Measurements from ENCODE around the gene ACSM3. TPM values are rescaled to one million over a fixed set of nuclear protein-coding genes. Genes with fewer than 3 reads are reported as not detected.
"Not testable (repeated sequence)": the region's sequence is repeated elsewhere in the genome, so short reads cannot be mapped to it uniquely, and the experiment has no call there.

The ACSM3 gene, protein sequence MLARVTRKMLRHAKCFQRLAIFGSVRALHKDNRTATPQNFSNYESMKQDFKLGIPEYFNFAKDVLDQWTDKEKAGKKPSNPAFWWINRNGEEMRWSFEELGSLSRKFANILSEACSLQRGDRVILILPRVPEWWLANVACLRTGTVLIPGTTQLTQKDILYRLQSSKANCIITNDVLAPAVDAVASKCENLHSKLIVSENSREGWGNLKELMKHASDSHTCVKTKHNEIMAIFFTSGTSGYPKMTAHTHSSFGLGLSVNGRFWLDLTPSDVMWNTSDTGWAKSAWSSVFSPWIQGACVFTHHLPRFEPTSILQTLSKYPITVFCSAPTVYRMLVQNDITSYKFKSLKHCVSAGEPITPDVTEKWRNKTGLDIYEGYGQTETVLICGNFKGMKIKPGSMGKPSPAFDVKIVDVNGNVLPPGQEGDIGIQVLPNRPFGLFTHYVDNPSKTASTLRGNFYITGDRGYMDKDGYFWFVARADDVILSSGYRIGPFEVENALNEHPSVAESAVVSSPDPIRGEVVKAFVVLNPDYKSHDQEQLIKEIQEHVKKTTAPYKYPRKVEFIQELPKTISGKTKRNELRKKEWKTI
- 10 to 100 TPM; 27.0 to 45.1 (median 42.2) TPM for total RNA-seq
- long read RNA-seq, donor 1, transcript ACSM3-201 (14 exons, 2,845 nt) = major isoform, 5 of 9 reads
- long read RNA-seq, donor 1, partial matches to known transcripts = 1 of 9 reads
- long read RNA-seq, donor 1, other reads (novel, unspliced or antisense) = 3 of 9 reads
- long read RNA-seq, donor 2, transcript ACSM3-201 (14 exons, 2,845 nt) = major isoform, 7 of 17 reads
- long read RNA-seq, donor 2, partial matches to known transcripts = 1 of 17 reads
- long read RNA-seq, donor 2, other reads (novel, unspliced or antisense) = 9 of 17 reads

DNA sequence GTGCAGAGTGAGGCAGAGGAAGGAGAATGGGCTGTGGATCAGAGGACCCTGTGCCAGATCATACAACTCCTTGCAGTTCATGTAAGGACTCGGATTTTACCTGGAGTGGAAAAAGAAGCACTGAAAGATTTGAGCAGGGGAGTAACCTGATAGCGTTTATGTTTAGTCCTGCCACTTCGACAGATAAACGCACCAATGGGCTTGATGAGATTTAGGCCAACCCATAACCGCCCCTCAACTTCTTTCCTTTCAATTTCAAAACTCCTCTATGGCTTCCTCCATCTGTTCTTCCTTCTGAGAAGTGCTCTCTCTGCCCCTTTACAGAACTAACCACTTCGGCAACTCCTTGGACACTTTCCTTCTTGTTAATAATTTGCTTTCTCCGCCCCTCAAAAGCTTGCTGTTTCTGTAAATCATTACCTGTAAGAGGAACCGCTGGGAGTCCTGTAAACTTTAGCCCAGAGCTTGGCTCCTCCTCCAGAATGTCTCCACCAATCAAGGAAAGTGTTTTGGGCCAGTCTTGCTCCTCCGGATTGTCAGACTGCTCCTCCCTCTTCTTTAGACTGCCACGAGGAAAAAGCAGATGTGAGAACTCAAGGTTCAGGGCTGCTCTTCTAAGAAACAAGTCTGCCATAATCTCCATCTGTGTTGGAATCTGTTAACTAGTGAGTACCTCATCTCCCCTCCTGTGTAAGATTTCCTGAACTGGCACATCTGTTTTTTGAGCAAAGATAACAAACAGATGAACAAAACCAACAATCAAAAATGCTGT, at the start of gene ACSM3:
TSS of gene ACSM3 (plus strand) at position 554 of the 772 bp plus-strand sequence. CDS start 6,021 bp downstream, outside the sequence.
- Histone ChIP-seq H3K4me1 (ENCODE audit: low read depth) (peaks cover 8% of the 10 kb centered on the region), H3K36me3 (ENCODE audit: low read depth) (no peaks in the 10 kb centered on the region), H3K4me3 (no peak within 1 kb of the TSS), H3K9me3 (no peaks in the 10 kb centered on the region)
- intact Hi-C loops (cut with DNase I, micrococcal nuclease) = no loop called here
- DNase-seq (peak in 2 of 3 donors; percentile 39 to 89), ATAC-seq (peak; percentile 99)
- TF ChIP-seq, protein P1, sequence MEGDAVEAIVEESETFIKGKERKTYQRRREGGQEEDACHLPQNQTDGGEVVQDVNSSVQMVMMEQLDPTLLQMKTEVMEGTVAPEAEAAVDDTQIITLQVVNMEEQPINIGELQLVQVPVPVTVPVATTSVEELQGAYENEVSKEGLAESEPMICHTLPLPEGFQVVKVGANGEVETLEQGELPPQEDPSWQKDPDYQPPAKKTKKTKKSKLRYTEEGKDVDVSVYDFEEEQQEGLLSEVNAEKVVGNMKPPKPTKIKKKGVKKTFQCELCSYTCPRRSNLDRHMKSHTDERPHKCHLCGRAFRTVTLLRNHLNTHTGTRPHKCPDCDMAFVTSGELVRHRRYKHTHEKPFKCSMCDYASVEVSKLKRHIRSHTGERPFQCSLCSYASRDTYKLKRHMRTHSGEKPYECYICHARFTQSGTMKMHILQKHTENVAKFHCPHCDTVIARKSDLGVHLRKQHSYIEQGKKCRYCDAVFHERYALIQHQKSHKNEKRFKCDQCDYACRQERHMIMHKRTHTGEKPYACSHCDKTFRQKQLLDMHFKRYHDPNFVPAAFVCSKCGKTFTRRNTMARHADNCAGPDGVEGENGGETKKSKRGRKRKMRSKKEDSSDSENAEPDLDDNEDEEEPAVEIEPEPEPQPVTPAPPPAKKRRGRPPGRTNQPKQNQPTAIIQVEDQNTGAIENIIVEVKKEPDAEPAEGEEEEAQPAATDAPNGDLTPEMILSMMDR (IDR thresholded peaks at IDR 0.05) = peak; percentile 10

DNA sequence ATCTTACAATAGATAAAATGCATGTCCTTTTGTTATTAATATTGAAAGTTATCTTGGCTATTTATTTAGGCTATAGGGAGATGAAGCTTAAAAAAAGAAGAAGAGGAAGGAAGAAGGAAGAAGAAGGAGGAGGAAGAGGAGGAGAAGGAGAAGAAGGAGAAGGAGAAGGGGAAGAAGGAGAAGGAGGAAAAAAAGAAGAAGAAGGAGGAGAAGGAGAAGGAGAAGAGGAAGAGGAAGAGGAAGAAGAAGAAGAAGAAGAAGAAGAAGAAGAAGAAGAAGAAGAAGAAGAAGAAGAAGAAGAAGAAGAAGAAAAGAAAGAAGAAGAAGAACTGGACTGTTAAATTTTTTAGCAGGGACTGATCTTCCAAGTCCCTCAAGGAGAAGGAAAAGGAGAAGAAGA, 46.1 kb upstream of the ACSM3 start:
- intact Hi-C loops (cut with DNase I, micrococcal nuclease); H3K9me3 ChIP-seq; H3K4me3 ChIP-seq; DNase-seq; ATAC-seq; H3K4me1 ChIP-seq (ENCODE audit: low read depth); H3K36me3 ChIP-seq (ENCODE audit: low read depth): not testable (repeated sequence)

DNA sequence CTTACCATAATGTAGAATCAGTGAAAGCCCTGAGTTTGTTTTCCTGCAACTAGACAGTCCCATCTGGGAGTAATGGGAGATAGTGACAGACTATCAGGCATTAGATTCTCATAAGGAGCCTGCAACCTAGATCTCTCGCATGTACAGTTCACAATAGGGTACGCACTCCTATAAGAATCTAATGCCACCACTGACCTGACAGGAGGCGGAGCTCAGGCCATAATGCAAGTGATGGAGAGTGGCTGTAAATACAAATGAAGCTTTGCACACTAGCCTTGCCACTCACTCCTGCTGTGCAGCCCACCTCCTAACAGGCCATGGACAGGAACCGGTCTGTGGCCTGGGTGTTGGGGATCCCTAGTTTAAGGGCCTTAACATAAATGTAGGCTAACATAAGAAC, 43.6 kb upstream of the ACSM3 start:
- no peaks in the 10 kb centered on the region for H3K9me3 ChIP-seq
- intact Hi-C loops (cut with DNase I, micrococcal nuclease) = no loop called here
- TF ChIP-seq, protein P1 (IDR thresholded peaks at IDR 0.05) = no peak
- no peak for ATAC-seq
- no peak overlapping the region for H3K4me3 ChIP-seq
- DNase-seq = no peak
- no peaks in the 10 kb centered on the region for H3K4me1 ChIP-seq (ENCODE audit: low read depth)
- H3K36me3 ChIP-seq (ENCODE audit: low read depth) = no peaks in the 10 kb centered on the region

DNA sequence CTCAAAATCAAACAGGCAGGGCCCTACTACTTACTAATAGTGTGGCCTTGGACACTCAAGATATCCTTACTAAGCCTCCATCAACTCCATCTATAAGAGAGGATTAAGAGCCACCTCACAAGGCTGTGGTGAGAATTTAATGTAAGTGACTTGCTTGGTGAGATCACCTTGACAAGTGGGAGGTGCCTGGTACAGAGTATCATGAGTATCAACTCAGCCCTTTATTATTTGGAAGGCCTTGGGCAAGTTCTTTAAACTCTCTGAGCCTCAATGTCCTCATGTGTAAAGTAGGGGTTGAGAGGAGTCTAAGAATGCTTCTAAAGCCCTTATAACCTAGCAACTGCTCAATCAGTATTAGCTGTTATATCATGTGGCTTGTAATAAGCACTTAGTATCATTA, 37.2 kb upstream of the ACSM3 start:
- intact Hi-C loops (cut with DNase I, micrococcal nuclease) = no loop called here

DNA sequence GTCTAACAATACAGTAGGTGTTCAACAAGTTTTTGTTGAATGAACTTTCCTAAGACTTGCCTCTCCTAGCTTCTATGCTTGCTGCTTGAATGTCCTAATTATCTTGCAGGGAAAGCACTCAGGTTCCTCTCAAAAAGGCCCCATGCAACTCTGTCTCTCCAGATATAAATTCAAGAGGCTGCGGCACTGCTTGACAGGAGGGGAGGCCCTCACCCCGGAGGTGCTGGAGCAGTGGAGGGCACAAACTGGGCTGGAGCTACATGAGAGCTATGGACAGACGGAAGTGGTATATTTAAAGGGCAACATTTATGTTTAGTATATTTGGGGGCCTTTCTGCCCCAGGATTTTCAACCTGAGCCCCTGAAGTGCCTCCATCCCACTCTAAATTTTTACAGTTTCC, 36.6 kb upstream of the ACSM3 start:
- Histone ChIP-seq H3K36me3 (ENCODE audit: low read depth) (no peaks in the 10 kb centered on the region), H3K4me1 (ENCODE audit: low read depth) (no peaks in the 10 kb centered on the region), H3K4me3 (no peak overlapping the region), H3K9me3 (no peaks in the 10 kb centered on the region)
- TF ChIP-seq, protein P1 (IDR thresholded peaks at IDR 0.05) = no peak
- no peak for ATAC-seq
- intact Hi-C loops (cut with DNase I, micrococcal nuclease) = no loop called here
- no peak for DNase-seq

More for the DNA sequence above, 37.2 kb upstream of the ACSM3 start:
- H3K36me3 ChIP-seq (ENCODE audit: low read depth) = no peaks in the 10 kb centered on the region
- TF ChIP-seq, protein P1 (IDR thresholded peaks at IDR 0.05) = no peak
- ATAC-seq (no peak), DNase-seq (no peak)
- no peak overlapping the region for H3K4me3 ChIP-seq
- H3K4me1 ChIP-seq (ENCODE audit: low read depth) = no peaks in the 10 kb centered on the region
- no peaks in the 10 kb centered on the region for H3K9me3 ChIP-seq

All from mucosa of descending colon (tissue), 3 donors.